ENCODE measurements around the gene ZSCAN18. TPM values are rescaled to one million over a fixed set of nuclear protein-coding genes. Genes with fewer than 3 reads are reported as not detected.

ZSCAN18 gene
- polyA plus RNA-seq, 1 donor from 2014 or later: 399 TPM

GRCh38 chr19:58083021-58083420 is 15.0 kb downstream of the ZSCAN18 start:
- Histone ChIP-seq H3K4me3 (ENCODE audit: low read length) (no peak overlapping the region), H3K4me2 (ENCODE audit: low read length) (no peak overlapping the region), H2AFZ (ENCODE audit: low read depth, low read length) (no peak overlapping the region), H3K9ac (ENCODE audit: low read length) (no peak overlapping the region), H3F3A (ENCODE audit: insufficient read depth, low read length, poor library complexity, severe bottlenecking) (no peaks in the 10 kb centered on the region), H3K9me2 (ENCODE audit: insufficient read depth, low read length) (no peaks in the 10 kb centered on the region), H3K27me3 (ENCODE audit: insufficient read depth, low read depth, low read length) (no peaks in the 10 kb centered on the region), H4K20me1 (ENCODE audit: insufficient read depth) (no peaks in the 10 kb centered on the region), H3K9me3 (ENCODE audit: low read length) (peaks cover 21% of the 10 kb centered on the region), H3K79me2 (replicated peaks; ENCODE audit: insufficient read depth, low read length) (no peaks in the 10 kb centered on the region), H3K36me3 (ENCODE audit: insufficient read depth, low read length) (peaks cover 26% of the 10 kb centered on the region), H3K27ac (ENCODE audit: low read length) (no peak overlapping the region)
- TF ChIP-seq EP300 (conservative IDR thresholded peaks at IDR 0.05; ENCODE audit: poor library complexity, severe bottlenecking) (no peak), RAD21 (conservative IDR thresholded peaks at IDR 0.05) (no peak)

- H3K27me3 ChIP-seq (ENCODE audit: insufficient read depth, low read depth, low read length): no peaks in the 10 kb centered on the region
- peaks cover 14% of the 10 kb centered on the region for H3K9me3 ChIP-seq (ENCODE audit: low read length)
- TF ChIP-seq MXI1 (conservative IDR thresholded peaks at IDR 0.05; ENCODE audit: poor library complexity, severe bottlenecking) (no peak), SMC3 (conservative IDR thresholded peaks at IDR 0.05; ENCODE audit: poor library complexity) (no peak), EP300 (conservative IDR thresholded peaks at IDR 0.05; ENCODE audit: poor library complexity, severe bottlenecking) (no peak), POLR2AphosphoS5 (IDR thresholded peaks at IDR 0.05) (no peak), TAF1 (IDR thresholded peaks at IDR 0.05; ENCODE audit: low read depth) (no peak)
- H3F3A ChIP-seq (ENCODE audit: insufficient read depth, low read length, poor library complexity, severe bottlenecking): no peaks in the 10 kb centered on the region
- H2AFZ ChIP-seq (ENCODE audit: low read depth, low read length): no peak overlapping the region
- H4K20me1 ChIP-seq (ENCODE audit: insufficient read depth): no peaks in the 10 kb centered on the region
- H3K36me3 ChIP-seq (ENCODE audit: insufficient read depth, low read length): peaks cover 13% of the 10 kb centered on the region
- H3K4me3 ChIP-seq (ENCODE audit: low read length): no peak overlapping the region
- H3K79me2 ChIP-seq (replicated peaks; ENCODE audit: insufficient read depth, low read length): no peaks in the 10 kb centered on the region
- no peak overlapping the region for H3K4me2 ChIP-seq (ENCODE audit: low read length)
- no peaks in the 10 kb centered on the region for H3K9me2 ChIP-seq (ENCODE audit: insufficient read depth, low read length)
- no peak overlapping the region for H3K27ac ChIP-seq (ENCODE audit: low read length)
- H3K9ac ChIP-seq (ENCODE audit: low read length): no peak overlapping the region
These were observed 18.2 kb downstream of the ZSCAN18 start for GRCh38 chr19:58079792-58080191.

- no peak overlapping the region for H3K27ac ChIP-seq (ENCODE audit: low read length)
- no peak overlapping the region for H2AFZ ChIP-seq (ENCODE audit: low read depth, low read length)
- H4K20me1 ChIP-seq (ENCODE audit: insufficient read depth): no peaks in the 10 kb centered on the region
- no peak overlapping the region for H3K9ac ChIP-seq (ENCODE audit: low read length)
- peaks cover 29% of the 10 kb centered on the region for H3K9me3 ChIP-seq (ENCODE audit: low read length)
- no peak overlapping the region for H3K4me3 ChIP-seq (ENCODE audit: low read length)
- no peaks in the 10 kb centered on the region for H3K79me2 ChIP-seq (replicated peaks; ENCODE audit: insufficient read depth, low read length)
- H3F3A ChIP-seq (ENCODE audit: insufficient read depth, low read length, poor library complexity, severe bottlenecking): no peaks in the 10 kb centered on the region
- H3K36me3 ChIP-seq (ENCODE audit: insufficient read depth, low read length): no peaks in the 10 kb centered on the region
- no peaks in the 10 kb centered on the region for H3K9me2 ChIP-seq (ENCODE audit: insufficient read depth, low read length)
- no peak for TF ChIP-seq POLR2AphosphoS5 (IDR thresholded peaks at IDR 0.05)
- no peak for TF ChIP-seq TAF1 (IDR thresholded peaks at IDR 0.05; ENCODE audit: low read depth)
- H3K27me3 ChIP-seq (ENCODE audit: insufficient read depth, low read depth, low read length): no peaks in the 10 kb centered on the region
- no peak overlapping the region for H3K4me2 ChIP-seq (ENCODE audit: low read length)
These were observed 30.7 kb downstream of the ZSCAN18 start for GRCh38 chr19:58067240-58067912.

GRCh38 chr19:58063712-58064111 is 34.3 kb downstream of the ZSCAN18 start:
- Histone ChIP-seq H3K27me3 (ENCODE audit: insufficient read depth, low read depth, low read length) (no peaks in the 10 kb centered on the region), H3K9me3 (ENCODE audit: low read length) (peaks cover 36% of the 10 kb centered on the region), H3K4me3 (ENCODE audit: low read length) (no peak overlapping the region), H3K36me3 (ENCODE audit: insufficient read depth, low read length) (peaks cover 7% of the 10 kb centered on the region), H3K4me2 (ENCODE audit: low read length) (no peak overlapping the region), H4K20me1 (ENCODE audit: insufficient read depth) (no peaks in the 10 kb centered on the region), H3K9ac (ENCODE audit: low read length) (no peak overlapping the region), H3K79me2 (replicated peaks; ENCODE audit: insufficient read depth, low read length) (no peaks in the 10 kb centered on the region), H3F3A (ENCODE audit: insufficient read depth, low read length, poor library complexity, severe bottlenecking) (no peaks in the 10 kb centered on the region), H3K27ac (ENCODE audit: low read length) (no peak overlapping the region), H3K9me2 (ENCODE audit: insufficient read depth, low read length) (no peaks in the 10 kb centered on the region), H2AFZ (ENCODE audit: low read depth, low read length) (no peak overlapping the region)
- TF ChIP-seq MXI1 (conservative IDR thresholded peaks at IDR 0.05; ENCODE audit: poor library complexity, severe bottlenecking) (no peak), TAF1 (IDR thresholded peaks at IDR 0.05; ENCODE audit: low read depth) (no peak), CTCF (IDR thresholded peaks at IDR 0.05; ENCODE audit: poor library complexity, severe bottlenecking) (no peak), EZH2 (IDR thresholded peaks at IDR 0.05; ENCODE audit: borderline replicate concordance, insufficient read depth, low read length, poor library complexity, severe bottlenecking) (no peak), POLR2AphosphoS5 (IDR thresholded peaks at IDR 0.05) (no peak), EP300 (conservative IDR thresholded peaks at IDR 0.05; ENCODE audit: poor library complexity, severe bottlenecking) (no peak), REST (IDR thresholded peaks at IDR 0.05; ENCODE audit: borderline replicate concordance) (no peak), RAD21 (conservative IDR thresholded peaks at IDR 0.05) (no peak), SMC3 (conservative IDR thresholded peaks at IDR 0.05; ENCODE audit: poor library complexity) (no peak)

Measured in neural cell (in vitro differentiated cells).